GM19035 (cell line): Measurements from ENCODE around the gene MIER1.
"Not testable (repeated sequence)": the region's sequence is repeated elsewhere in the genome, so short reads cannot be mapped to it uniquely, and the experiment has no call there.

Source experiments
- ATAC-seq: cut with Tn5 transposase; IDR thresholded peaks from one replicate; pipeline ENCODE4 v1.9.1; 2021; ENCODE audit not compliant: unreplicated experiment

MIER1 gene

DNA sequence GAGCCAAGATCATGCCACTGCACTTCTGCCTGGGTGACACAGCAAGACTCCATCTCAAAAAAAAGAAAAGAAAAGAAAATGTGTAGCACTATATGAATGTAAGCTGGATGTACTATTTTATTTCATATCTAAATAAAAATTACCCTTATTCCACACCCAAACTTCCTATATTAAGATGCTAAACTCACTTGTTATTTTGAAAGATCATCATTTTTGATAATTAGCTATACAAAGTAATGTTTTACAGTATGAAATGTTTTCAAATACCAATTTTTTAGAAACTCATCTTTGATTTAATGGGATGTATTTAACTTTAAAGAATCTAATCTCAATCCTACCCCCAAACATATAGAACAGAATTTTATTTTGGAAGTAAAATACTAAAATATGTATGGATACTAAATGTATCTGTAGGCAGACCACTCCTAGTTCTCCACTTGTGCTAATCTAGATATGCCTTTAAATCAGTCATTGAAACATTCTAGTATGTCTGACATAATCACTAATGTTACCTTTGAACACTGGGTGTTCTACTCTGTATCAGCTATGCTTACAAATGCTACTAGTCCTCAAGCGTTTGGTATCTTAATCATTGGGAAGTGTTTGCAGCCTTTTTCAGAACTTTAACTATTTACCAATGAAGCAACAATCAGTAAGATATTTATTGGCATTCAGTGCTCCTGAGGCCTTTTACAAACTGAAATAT lies 12.9 kb downstream of the MIER1 start:
- ATAC-seq: no peak

- no peak for ATAC-seq
These were observed 13.8 kb downstream of the MIER1 start for GRCh38 chr1:66938613-66939012.

DNA sequence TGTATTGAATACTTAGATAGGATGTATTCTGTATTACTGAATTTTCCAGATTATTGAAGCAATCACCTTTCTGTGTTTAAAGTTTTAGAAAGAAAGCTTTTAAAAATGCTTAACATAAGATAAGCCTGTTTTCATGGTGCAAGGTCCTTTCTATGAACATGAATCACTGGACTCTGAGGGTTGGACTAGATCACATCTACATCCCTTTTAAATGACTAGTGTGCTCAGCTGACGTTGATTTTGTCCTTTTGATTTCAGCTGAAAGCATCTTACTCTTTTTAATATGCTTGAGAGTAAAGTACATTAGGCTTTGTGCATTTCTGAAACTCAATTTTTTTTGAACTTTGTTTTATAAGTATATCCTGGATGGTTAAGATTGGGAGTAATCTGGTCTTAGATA lies 16.2 kb downstream of the MIER1 start:
- ATAC-seq: no peak

DNA sequence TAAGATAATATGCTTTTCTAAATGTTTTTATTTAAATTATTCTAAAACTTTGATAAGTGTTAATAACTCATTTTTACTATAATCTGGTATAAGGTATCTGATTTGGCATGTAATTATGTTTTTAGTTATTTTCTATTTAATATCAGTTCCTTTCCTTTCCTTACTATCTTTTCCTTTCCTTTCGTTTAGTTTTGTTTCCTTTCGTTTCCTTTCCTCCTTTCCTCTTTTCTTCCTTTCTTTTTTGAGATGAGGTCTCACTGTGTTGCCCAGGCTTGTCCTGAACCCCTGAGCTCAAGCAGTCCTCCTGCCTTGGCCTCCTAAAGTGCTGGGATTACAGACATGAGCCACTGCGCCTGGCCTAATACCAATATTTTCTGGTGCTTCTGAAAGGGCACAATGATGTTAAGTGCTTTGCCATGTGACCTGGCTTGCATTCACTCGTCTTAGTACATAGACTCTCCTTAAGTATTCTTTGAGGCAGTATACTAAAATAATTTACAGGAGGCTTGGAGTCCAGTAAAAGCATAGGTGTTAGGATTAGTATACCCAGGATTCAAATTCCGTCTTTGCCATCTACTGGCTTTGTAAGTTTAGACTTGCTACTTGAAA lies 18.7 kb downstream of the MIER1 start:
- ATAC-seq: no peak

- ATAC-seq: no peak
These were observed 19.8 kb downstream of the MIER1 start for GRCh38 chr1:66944330-66945274.

DNA sequence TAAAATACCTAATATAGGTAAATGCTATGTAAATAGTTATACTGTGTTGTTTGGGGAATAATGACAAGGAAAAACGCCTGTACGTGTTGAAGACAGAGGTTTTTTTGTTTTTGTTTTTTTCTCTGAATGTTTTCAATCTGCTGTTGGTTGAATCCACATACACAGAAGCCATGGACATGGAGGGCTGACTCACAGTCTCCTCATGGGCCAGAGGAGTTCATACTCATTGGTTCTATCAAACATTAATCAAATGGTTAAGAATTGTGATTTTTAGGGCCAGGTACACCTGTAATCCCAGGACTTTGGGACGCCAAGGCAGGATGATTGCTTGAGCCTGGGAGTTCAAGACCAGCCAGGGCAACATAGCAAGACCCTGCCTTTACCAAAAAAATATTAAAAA lies 20.5 kb downstream of the MIER1 start:
- ATAC-seq: no peak

DNA sequence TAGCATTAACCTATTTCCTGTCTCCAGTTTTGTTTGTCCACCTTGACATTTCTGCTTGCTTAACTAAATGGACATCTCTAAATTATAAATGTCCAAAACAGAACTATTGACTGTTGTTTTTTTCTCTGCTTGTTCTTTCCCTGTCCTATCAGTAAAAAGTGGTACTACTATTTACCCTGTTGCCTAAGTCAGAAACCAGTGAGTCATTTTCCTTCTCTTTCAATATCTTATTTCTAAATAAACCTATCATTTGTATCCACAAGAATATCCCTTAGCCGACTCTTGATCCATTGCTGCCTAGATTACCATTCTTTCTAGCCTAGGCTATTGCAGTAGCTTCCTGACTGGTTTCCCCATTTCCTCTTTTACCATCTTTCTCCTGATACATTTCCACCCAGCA lies 22.5 kb downstream of the MIER1 start:
- ATAC-seq: no peak

DNA sequence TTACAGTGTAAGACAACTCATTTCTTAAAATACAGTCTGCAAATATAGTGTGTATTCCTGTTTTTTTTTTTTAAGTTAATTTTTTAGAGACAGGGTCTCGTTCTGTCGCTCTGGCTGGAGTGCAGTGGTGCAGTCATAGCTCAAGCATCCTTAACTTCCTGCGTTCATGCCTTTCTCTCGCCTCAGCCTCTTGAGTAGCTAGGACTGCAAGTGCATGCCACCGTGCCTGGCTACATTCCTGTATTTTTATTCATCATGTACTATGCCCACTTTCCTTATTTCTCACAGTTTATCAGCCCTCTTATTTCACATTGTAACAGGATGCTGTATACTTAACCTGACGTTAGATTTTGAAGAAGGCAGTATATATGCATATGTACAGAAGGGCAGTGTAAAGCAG lies 26.7 kb downstream of the MIER1 start:
- no peak for ATAC-seq

DNA sequence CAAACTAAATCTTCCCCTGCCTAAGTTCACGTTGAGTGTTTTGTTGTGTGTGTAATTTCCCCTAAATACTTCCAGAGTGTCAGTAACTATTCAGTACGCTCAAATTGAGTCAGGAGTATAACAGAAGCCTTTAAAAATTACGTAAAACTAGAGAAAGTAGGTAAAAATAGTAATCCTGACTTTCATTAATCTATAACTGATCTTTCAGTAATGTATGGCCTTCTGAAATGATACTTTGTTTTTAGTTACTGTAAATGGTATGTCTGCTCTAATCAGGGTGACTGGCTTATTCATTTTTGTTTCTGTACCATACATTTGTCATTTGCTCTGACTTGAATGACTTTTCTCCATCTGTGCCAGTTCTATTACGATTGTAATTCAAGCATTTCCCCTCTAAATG lies 29.4 kb downstream of the MIER1 start:
- ATAC-seq: peak; percentile 49

- ATAC-seq: no peak
These were observed 33.1 kb downstream of the MIER1 start for GRCh38 chr1:66957938-66958337.

GRCh38 chr1:66966188-66966873 lies 41.5 kb downstream of the MIER1 start:
- ATAC-seq: not testable (repeated sequence)

DNA sequence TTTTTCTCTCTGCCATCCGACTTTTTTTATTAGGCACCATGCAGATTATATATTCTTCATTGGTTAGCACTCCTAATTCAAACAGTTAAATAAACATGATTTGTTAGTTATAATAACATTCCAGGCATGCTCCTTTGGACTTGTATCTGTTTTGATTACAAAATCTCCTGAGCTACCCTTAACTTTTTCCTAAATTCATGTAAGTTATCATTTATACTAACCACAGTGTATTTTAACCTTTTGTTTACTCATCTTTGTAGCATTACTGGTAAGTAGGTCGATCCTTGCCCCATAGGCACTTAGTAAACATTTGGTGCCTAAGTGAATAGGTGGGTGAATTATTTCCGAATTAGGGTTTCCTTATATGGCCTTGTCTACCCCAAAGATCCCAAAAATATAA lies 43.8 kb downstream of the MIER1 start:
- no peak for ATAC-seq

- ATAC-seq: no peak
These were observed 53.4 kb downstream of the MIER1 start for GRCh38 chr1:66978201-66978600.

DNA sequence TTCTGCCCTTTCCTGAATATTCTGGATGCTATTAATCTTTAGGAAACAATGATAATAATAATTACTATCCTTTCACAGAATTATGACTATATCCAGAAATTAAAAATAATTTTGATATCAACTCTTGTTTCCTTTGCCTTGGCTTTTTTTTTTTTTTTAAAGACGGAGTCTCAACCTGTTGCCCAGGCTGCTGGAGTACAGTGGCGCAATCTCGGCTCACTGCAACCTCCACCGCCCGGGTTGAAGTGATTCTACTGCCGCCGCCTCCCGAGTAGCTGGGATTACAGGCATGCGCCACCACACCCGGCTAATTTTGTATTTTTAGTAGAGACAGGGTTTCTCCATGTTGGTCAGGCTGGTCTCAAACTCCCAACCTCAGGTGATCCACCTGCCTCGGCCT lies 54.8 kb downstream of the MIER1 start:
- not testable (repeated sequence) for ATAC-seq

- ATAC-seq: no peak
These were observed 56.1 kb downstream of the MIER1 start for GRCh38 chr1:66980745-66981367.

DNA sequence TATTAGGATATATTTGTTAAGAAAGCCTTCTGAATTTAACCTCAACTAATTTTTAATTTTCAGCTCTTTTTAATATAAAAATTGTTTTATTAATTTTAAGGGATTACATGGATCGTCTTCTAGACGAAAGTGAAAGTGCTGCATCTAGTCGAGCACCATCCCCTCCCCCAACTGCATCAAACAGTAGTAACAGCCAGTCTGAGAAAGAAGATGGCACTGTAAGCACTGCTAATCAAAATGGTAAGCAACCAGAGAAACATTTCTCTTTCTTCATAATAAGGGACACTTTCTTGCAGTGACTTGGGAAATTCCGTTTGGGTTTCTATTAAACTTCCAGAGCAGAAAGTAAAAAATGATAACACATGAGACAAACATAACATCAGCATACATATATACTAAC lies 56.9 kb downstream of the MIER1 start:
- no peak for ATAC-seq

DNA sequence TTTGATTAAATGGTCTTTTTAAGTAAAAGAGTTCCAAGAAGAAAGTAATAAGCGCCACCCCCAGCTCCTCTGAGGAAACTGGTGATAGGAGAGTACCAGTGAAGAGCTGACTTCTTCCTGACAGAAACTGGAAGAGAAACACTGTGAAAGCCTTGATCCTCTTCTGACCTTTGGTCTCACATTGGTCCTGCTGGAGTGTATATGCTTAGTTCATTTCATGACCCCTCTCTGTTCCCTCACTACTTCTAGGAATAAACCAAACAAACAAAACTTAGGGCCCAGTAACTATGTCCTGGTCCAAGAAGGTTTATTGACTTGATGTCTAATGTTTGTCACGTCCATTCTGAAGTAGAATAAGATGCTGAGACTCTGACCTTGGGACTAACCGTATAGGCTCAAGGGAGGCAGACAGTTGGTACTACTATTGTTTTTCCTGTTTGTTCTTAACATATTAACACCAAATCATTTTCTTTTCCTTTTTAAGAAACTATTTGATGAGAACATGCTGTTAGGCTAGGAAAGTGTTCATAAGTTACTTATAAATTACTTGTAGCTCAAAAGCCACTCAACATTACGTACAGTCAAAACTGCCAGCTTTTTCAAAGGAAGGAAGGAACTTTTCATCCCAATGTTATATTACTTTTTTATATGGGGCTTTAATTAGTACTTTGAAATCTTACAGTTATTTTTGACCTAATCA lies 57.9 kb downstream of the MIER1 start:
- ATAC-seq: peak; percentile 37

DNA sequence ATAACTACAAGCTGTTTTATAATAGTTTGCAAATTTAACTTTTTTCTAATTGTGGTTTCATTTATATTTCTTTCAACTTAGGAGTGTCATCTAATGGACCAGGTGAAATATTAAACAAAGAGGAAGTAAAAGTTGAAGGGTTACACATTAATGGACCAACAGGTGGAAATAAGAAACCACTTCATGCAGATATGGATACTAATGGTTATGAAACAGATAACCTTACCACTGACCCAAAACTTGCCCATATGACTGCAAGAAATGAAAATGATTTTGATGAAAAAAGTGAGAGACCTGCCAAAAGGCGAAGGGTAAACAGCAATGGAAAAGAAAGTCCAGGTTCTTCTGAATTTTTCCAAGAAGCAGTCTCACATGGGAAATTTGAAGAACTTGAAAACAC lies 59.7 kb downstream of the MIER1 start:
- peak; percentile 83 for ATAC-seq

DNA sequence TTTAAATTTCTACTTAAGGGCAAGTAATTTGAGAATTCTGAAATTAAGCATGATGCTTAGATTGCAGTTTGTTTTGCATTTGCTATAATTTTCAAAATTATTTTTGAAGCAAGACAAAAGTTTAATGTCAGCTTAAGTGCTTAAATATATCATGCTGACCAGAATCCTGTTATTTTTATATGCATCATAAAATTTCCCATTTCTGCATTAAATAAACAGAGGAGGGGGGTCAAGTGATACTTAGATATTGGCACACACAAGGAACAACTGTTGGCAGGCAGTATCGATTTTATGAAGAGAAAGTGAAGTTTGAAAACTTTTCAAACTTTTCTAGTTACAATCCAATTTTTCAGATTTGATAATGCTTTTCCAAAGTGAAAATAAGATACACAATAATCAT lies 61.0 kb downstream of the MIER1 start:
- no peak for ATAC-seq

DNA sequence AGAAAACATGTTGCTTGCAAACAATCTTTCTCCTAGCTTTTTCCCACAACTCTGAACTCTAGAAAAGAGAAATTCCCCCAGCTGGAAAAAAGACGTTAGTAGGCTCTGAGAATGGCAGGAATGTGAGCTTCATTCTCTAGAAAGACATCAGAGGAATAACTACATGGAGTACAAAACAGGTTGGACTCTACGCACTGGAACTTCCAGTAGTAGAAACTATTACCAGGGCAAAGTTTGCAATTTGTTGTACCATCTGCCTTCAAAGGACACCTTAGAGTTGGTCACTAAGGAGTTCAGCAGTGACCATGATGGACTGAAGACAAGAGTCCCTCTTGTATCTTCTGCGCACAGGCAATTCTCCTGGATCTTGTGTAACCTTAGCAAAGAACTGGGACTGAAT lies 68.3 kb downstream of the MIER1 start:
- ATAC-seq: no peak
